Caco-2 (cell line): ENCODE data around the gene OCLN. TPM values are rescaled to one million over a fixed set of nuclear protein-coding genes. Genes with fewer than 3 reads are reported as not detected.
"Not testable (repeated sequence)": the region's sequence is repeated elsewhere in the genome, so short reads cannot be mapped to it uniquely, and the experiment has no call there.

ENCODE experiments used
- BruUV-seq: library from RNA; stranded (reverse); fragments of 400-500 nt; replicated peaks from 2 replicates; lab custom pipeline; 2021; lab: Mats Ljungman, UMichigan
- CTCF ChIA-PET: fragments of 300-600 bp; sonication (Branson Sonifier 250); formaldehyde crosslinking; loops from one replicate; lab custom pipeline; 2022; ENCODE audit warnings: antibody characterized with exemption; lab: Charles Lee
- POLR2A ChIA-PET: fragments of 300-600 bp; sonication (Branson Sonifier 250); formaldehyde crosslinking; loops from one replicate; lab custom pipeline; 2022; ENCODE audit warnings: antibody characterized with exemption; lab: Charles Lee
- DNase-seq, 2 experiments: peaks; one replicate each; pipeline versions ENCODE4 v3.0.0 to v3.0.0-alpha.2; 2020 to 2022
- H3K27me3 ChIP-seq: replicated peaks from 2 replicates; pipeline ENCODE4 v1.6.0; 2011; ENCODE audit warnings: low read length; ENCODE audit not compliant: control insufficient read depth, insufficient read depth
- H3K36me3 ChIP-seq: 2 replicates; pipeline ENCODE4 v1.5.1; 2011; ENCODE audit warnings: low read length; ENCODE audit not compliant: control insufficient read depth, insufficient read depth
- H3K4me1 ChIP-seq: fragments of 250-450 bp; sonication (Bioruptor Pico); 2 replicates; pipeline ENCODE4 v1.5.1; 2020; ENCODE audit warnings: mild to moderate bottlenecking
- H3K4me3 ChIP-seq: 2 replicates; pipeline ENCODE4 v1.5.1; 2011; ENCODE audit warnings: low read depth, mild to moderate bottlenecking, control low read depth, low read length
- H3K9me3 ChIP-seq: fragments of 250-450 bp; sonication (Bioruptor Pico); 2 replicates; pipeline ENCODE4 v1.5.1; 2020; ENCODE audit warnings: mild to moderate bottlenecking, moderate library complexity
- H3K27ac Mint-ChIP-seq: one replicate; pipeline ENCODE4 v1.8.0; 2022; ENCODE audit warnings: mixed read lengths; ENCODE audit not compliant: unreplicated experiment
- H3K27me3 Mint-ChIP-seq: one replicate; pipeline ENCODE4 v1.8.0; 2022; ENCODE audit warnings: mixed read lengths; ENCODE audit not compliant: insufficient read depth, unreplicated experiment
- H3K36me3 Mint-ChIP-seq: one replicate; pipeline ENCODE4 v1.8.0; 2022; ENCODE audit warnings: mild to moderate bottlenecking, mixed read lengths; ENCODE audit not compliant: insufficient read depth, unreplicated experiment
- H3K4me1 Mint-ChIP-seq: one replicate; pipeline ENCODE4 v1.8.0; 2022; ENCODE audit warnings: low read depth, mixed read lengths; ENCODE audit not compliant: unreplicated experiment
- H3K4me3 Mint-ChIP-seq: one replicate; pipeline ENCODE4 v1.8.0; 2022; ENCODE audit warnings: mild to moderate bottlenecking, moderate library complexity, mixed read lengths; ENCODE audit not compliant: unreplicated experiment
- H3K9me3 Mint-ChIP-seq: one replicate; pipeline ENCODE4 v1.8.0; 2022; ENCODE audit warnings: mixed read lengths; ENCODE audit not compliant: unreplicated experiment
- CTCF ChIP-seq, 2 experiments: fragments of 200-600 bp in 1 of 2; IDR thresholded peaks; 1 replicate in 1 of 2; 2 replicates in 1 of 2; pipeline versions ENCODE4 v1.5.1 to v1.8.0; 2011 to 2022; ENCODE audit warnings: antibody characterized with exemption in 1 of 2, control low read depth in 1 of 2, inconsistent platforms in 1 of 2, low read depth in 1 of 2, low read length in 1 of 2, mild to moderate bottlenecking in 1 of 2, moderate library complexity in 1 of 2; ENCODE audit not compliant: insufficient read depth in 1 of 2, severe bottlenecking in 1 of 2, unreplicated experiment in 1 of 2
- intact Hi-C: fragments of 100-400 bp; cut with micrococcal nuclease; formaldehyde crosslinking; loops from one replicate; pipeline ENCODE4 v1.10.0; 2022; ENCODE audit not compliant: unreplicated experiment
- total RNA-seq: library from RNA; stranded (reverse); gene quantifications from 2 replicates; pipeline ENCODE4 v1.2.3, GENCODE V29; 2022

The OCLN gene
- total RNA-seq, 1 experiment from 2014 or later, result 174 TPM

- TF ChIP-seq CTCF (IDR thresholded peaks at IDR 0.05; ENCODE audit: insufficient read depth in 1 of 2, low read depth in 1 of 2, low read length in 1 of 2, severe bottlenecking in 1 of 2, unreplicated experiment in 1 of 2), result no peak
- Histone ChIP-seq H3K9me3 (no peaks in the 10 kb centered on the region), H3K27me3 (no peaks in the 10 kb centered on the region), H3K4me3 (no peak overlapping the region), H3K36me3 (no peaks in the 10 kb centered on the region), H3K4me1 (peaks cover 51% of the 10 kb centered on the region)
- no peaks in the 10 kb centered on the region for H3K9me3 Mint-ChIP-seq
- no peaks in the 10 kb centered on the region for H3K27me3 Mint-ChIP-seq
- BruUV-seq, result no TSS peak
- peaks cover 20% of the 10 kb centered on the region for H3K4me1 Mint-ChIP-seq
- peak in 1 of 2 experiments; percentile 63 for DNase-seq
- intact Hi-C loops, result loop anchor here (1.0 kb wide), 1 partner anchor 37 kb away; the partner anchor contains the start of gene MARVELD2
- peak overlapping the region; percentile 65 for H3K4me3 Mint-ChIP-seq
- peaks cover 16% of the 10 kb centered on the region for H3K36me3 Mint-ChIP-seq
- ChIA-PET POLR2A (interaction anchor here (0.5 to 1.5 kb wide), 5 partner anchors 35 to 67 kb away, joined by 3 to 4 read pairs (median 3); partner anchors contain the start of gene OCLN), CTCF (interaction anchor here (1.3 kb wide), 1 partner anchor 358 kb away, joined by 4 read pairs; the partner anchor contains the start of gene SLC30A5)
- peak overlapping the region; percentile 94 for H3K27ac Mint-ChIP-seq
Measured at GRCh38 chr5:69451941-69452647, 40.5 kb upstream of the OCLN start.

GRCh38 chr5:69453487-69453886 is 39.1 kb upstream of the OCLN start:
- DNase-seq, H3K36me3 ChIP-seq, H3K27me3 ChIP-seq, H3K9me3 ChIP-seq, BruUV-seq, intact Hi-C loops, H3K9me3 Mint-ChIP-seq, H3K27me3 Mint-ChIP-seq: not testable (repeated sequence)
- H3K27ac Mint-ChIP-seq, result peak overlapping the region; percentile 76
- H3K4me1 Mint-ChIP-seq, result peaks cover 20% of the 10 kb centered on the region
- ChIA-PET POLR2A (interaction anchor here (1.0 to 1.7 kb wide), 2 partner anchors 40 to 66 kb away, joined by 4 to 13 read pairs; no protein-coding TSS in a partner anchor), CTCF (interaction anchor here (0.8 kb wide), 1 partner anchor 1137 kb away, joined by 5 read pairs; no protein-coding TSS in a partner anchor)
- H3K4me3 Mint-ChIP-seq, result peak overlapping the region; percentile 65
- Histone ChIP-seq H3K4me3 (0 out of 2 replicates have a peak overlapping the region, but pooled peaks have one; percentile 9), H3K4me1 (peaks cover 51% of the 10 kb centered on the region)
- H3K36me3 Mint-ChIP-seq, result peaks cover 16% of the 10 kb centered on the region

DNA sequence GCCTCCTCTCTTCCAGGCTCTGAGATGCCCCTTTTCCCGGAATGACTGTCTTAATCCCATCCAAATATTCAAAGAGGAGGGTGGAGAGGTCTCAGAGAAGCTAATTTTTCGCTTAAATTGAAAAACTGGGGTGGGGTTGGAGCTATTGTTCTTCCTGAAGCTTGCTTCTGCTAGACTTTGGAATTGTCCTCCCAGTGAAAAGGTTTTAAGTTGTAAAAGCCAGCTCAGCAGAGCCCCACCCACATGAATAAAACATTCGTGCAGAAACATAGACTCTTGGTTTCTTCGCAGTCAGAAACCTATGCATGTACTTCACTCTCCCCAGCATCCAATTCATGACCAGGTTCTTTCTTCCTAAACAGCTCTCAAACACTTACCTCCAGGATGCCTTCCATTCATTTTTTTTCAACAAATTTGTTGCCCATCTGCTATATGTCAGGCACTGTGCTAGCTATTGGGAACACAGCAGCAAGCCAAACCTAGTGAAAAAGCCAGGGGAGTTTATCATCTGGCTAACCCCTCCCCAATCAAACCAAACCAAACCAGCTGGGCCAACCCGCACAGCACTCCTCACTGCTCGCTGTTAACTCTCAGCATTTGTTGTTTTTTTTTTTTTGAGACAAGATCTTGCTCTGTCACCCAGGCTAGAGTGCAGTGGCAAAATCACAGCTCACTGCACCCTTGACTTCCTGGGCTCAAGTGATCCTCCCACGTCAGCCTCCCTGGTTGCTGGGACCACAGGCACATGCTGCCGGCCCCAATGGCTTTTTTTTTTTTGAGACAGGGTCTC is 37.9 kb upstream of the OCLN start:
- BruUV-seq, result TSS peak; percentile 88
- H3K4me1 Mint-ChIP-seq, result peaks cover 20% of the 10 kb centered on the region
- no peaks in the 10 kb centered on the region for H3K36me3 ChIP-seq
- intact Hi-C loops, result loop anchor here (1.0 kb wide), 1 partner anchor 38 kb away; the partner anchor contains the start of gene OCLN
- H3K27me3 Mint-ChIP-seq, result no peaks in the 10 kb centered on the region
- peaks cover 16% of the 10 kb centered on the region for H3K36me3 Mint-ChIP-seq
- H3K9me3 Mint-ChIP-seq, result no peaks in the 10 kb centered on the region
- peak overlapping the region; percentile 9 for H3K4me3 ChIP-seq
- H3K27ac Mint-ChIP-seq, result peak overlapping the region; percentile 76
- H3K27me3 ChIP-seq, result no peaks in the 10 kb centered on the region
- H3K9me3 ChIP-seq, result no peaks in the 10 kb centered on the region; the same call in 1 of the 2 replicates
- POLR2A ChIA-PET, result interaction anchor here (0.6 to 1.7 kb wide), 8 partner anchors 30 to 1178 kb away, joined by 3 to 13 read pairs (median 3); partner anchors contain the start of genes CDK7 and MARVELD2
- no peak for TF ChIP-seq CTCF (IDR thresholded peaks at IDR 0.05; ENCODE audit: insufficient read depth in 1 of 2, low read depth in 1 of 2, low read length in 1 of 2, severe bottlenecking in 1 of 2, unreplicated experiment in 1 of 2)
- H3K4me1 ChIP-seq, result peaks cover 47% of the 10 kb centered on the region
- H3K4me3 Mint-ChIP-seq, result peak overlapping the region; percentile 69
- CTCF ChIA-PET, result interaction anchor here (0.6 to 1.0 kb wide), 3 partner anchors 25 to 361 kb away, joined by 3 to 5 read pairs (median 3); partner anchors contain the start of gene SLC30A5
- peak; percentile 80 to 86 for DNase-seq

DNA sequence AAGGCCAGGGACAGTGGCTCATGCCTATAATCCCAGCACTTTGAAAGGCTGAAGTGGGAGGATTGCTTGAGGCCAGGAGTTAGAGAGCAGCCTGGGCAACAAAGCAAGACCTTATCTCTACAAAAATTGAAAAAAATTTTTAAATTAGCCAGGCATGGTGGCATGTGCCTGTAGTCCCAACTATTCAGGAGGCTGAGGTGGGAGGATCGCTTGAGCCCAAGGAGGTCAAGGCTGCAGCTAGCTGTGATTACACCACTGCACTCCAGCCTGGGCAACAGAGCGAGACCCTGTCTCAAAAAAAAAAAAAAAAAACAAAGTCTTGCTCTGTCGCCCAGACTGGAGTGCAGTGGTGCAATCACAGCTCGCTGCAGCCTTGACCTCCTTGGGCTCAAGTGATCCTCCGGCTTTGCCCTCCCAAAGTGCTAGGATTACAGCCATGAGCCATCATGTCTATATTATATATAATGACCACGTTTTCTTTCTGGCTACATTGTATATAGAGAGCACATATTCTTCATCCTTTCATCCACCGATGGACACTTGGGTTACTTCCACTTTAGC is 37.1 kb upstream of the OCLN start:
- H3K27me3 Mint-ChIP-seq, H3K36me3 ChIP-seq, H3K27me3 ChIP-seq, H3K9me3 ChIP-seq, intact Hi-C loops, H3K4me3 ChIP-seq, DNase-seq, H3K9me3 Mint-ChIP-seq, BruUV-seq: not testable (repeated sequence)
- H3K27ac Mint-ChIP-seq, result peak overlapping the region; percentile 76
- CTCF ChIA-PET, result interaction anchor here (1.0 kb wide), 1 partner anchor 362 kb away, joined by 5 read pairs; the partner anchor contains the start of gene SLC30A5
- H3K4me3 Mint-ChIP-seq, result peak overlapping the region; percentile 69
- POLR2A ChIA-PET, result interaction anchor here (0.6 to 1.7 kb wide), 3 partner anchors 38 to 1167 kb away, joined by 3 to 13 read pairs (median 3); partner anchors contain the start of gene MARVELD2
- H3K36me3 Mint-ChIP-seq, result peaks cover 16% of the 10 kb centered on the region
- peaks cover 20% of the 10 kb centered on the region for H3K4me1 Mint-ChIP-seq
- peaks cover 42% of the 10 kb centered on the region for H3K4me1 ChIP-seq
